Lower leg skin (tissue), 3 donors: ENCODE data around the gene NR6A1.

Experiments used
- CTCF ChIP-seq, 3 donors: fragments of 450-650 bp; IDR thresholded peaks; one replicate each; pipeline ENCODE4 v1.5.1; 2016; ENCODE audit warnings: antibody characterized with exemption in 3 of 3, mild to moderate bottlenecking in 3 of 3, moderate library complexity in 2 of 3
- POLR2A ChIP-seq, 2 donors: fragments of 450-650 bp; IDR thresholded peaks; one replicate each; pipeline ENCODE4 v1.6.1; 2016 to 2017; ENCODE audit warnings: antibody characterized with exemption in 2 of 2, mild to moderate bottlenecking in 1 of 2, moderate library complexity in 1 of 2

- no peak for TF ChIP-seq CTCF (IDR thresholded peaks at IDR 0.05)
- no peak for TF ChIP-seq POLR2A (IDR thresholded peaks at IDR 0.05)
Measured at GRCh38 chr9:124699575-124699974, 71.5 kb downstream of the NR6A1 start.
